H1 (cell line): ENCODE data around the gene ALDH3B1. TPM values are rescaled to one million over a fixed set of nuclear protein-coding genes. Genes with fewer than 3 reads are reported as not detected.

Experiments
- CTCF ChIA-PET: fragments of 300-600 bp; sonication (Branson Sonifier 250); formaldehyde crosslinking; loops from one replicate; lab custom pipeline; 2021; ENCODE audit not compliant: partially characterized antibody; lab: Charles Lee
- POLR2A ChIA-PET: fragments of 300-600 bp; sonication (Branson Sonifier 250); formaldehyde crosslinking; loops from one replicate; lab custom pipeline; 2021; ENCODE audit warnings: inconsistent platforms; ENCODE audit not compliant: partially characterized antibody; lab: Charles Lee
- DNase-seq, 2 experiments: peaks; one replicate each; pipeline versions ENCODE4 v3.0.0 to v3.0.0-alpha.2; 2010 to 2022; ENCODE audit warnings: low spot score in 2 of 2, low read depth in 1 of 2, mixed read lengths in 1 of 2
- FAIRE-seq: peaks from 2 replicates; lab custom pipeline; 2011; peaks lifted over from hg19 to GRCh38; lab: Jason Lieb, UNC
- H2AFZ ChIP-seq: 2 replicates; pipeline ENCODE4 v1.8.1; 2012; ENCODE audit warnings: low read length, inconsistent platforms
- H2AK5ac ChIP-seq: 2 replicates; pipeline ENCODE4 v1.6.1; 2013; ENCODE audit warnings: low read depth, low read length
- H2BK120ac ChIP-seq: replicated peaks from 2 replicates; pipeline ENCODE3; 2013; ENCODE audit warnings: low read depth, low read length, inconsistent platforms
- H2BK12ac ChIP-seq: 2 replicates; pipeline ENCODE4 v1.6.1; 2013; ENCODE audit warnings: low read depth, low read length
- H2BK15ac ChIP-seq: 2 replicates; pipeline ENCODE4 v1.6.1; 2013; ENCODE audit warnings: low read length
- H2BK20ac ChIP-seq: 2 replicates; pipeline ENCODE4 v1.6.1; 2013; ENCODE audit warnings: low read length
- H2BK5ac ChIP-seq: 2 replicates; pipeline ENCODE4 v1.6.1; 2013; ENCODE audit warnings: low read depth, low read length
- H3K14ac ChIP-seq: 2 replicates; pipeline ENCODE4 v1.6.1; 2013; ENCODE audit warnings: inconsistent platforms; ENCODE audit not compliant: insufficient read length
- H3K18ac ChIP-seq: 2 replicates; pipeline ENCODE4 v1.6.1; 2013; ENCODE audit warnings: low read length; ENCODE audit errors: extremely low read depth
- H3K23ac ChIP-seq: 2 replicates; pipeline ENCODE4 v1.6.1; 2013; ENCODE audit warnings: inconsistent platforms; ENCODE audit not compliant: insufficient read length
- H3K23me2 ChIP-seq: 2 replicates; pipeline ENCODE4 v1.6.1; 2013; ENCODE audit warnings: low read depth, low read length
- H3K27ac ChIP-seq: 2 replicates; pipeline ENCODE4 v1.6.1; 2011; ENCODE audit warnings: low read depth, low read length, inconsistent platforms
- H3K27me3 ChIP-seq, 4 experiments: replicated peaks in 1 of 4; 1 replicate in 1 of 4; 2 replicates in 3 of 4; pipeline versions ENCODE4 v1.6.1 to v1.8.1; 2011 to 2013; ENCODE audit warnings: low read length in 3 of 4, mild to moderate bottlenecking in 3 of 4, inconsistent platforms in 2 of 4, mixed read lengths in 2 of 4, moderate library complexity in 1 of 4; ENCODE audit not compliant: control insufficient read depth in 3 of 4, insufficient read depth in 3 of 4; ENCODE audit errors: extremely low read depth in 1 of 4
- H3K36me3 ChIP-seq, 4 experiments: 2 replicates each; pipeline versions ENCODE4 v1.6.1 to v1.8.1; 2011 to 2013; ENCODE audit warnings: mild to moderate bottlenecking in 4 of 4, low read length in 3 of 4, moderate library complexity in 2 of 4, control low read depth in 1 of 4, inconsistent platforms in 1 of 4; ENCODE audit not compliant: insufficient read depth in 4 of 4, control insufficient read depth in 2 of 4
- H3K4ac ChIP-seq: replicated peaks from 2 replicates; pipeline ENCODE3; 2013; ENCODE audit warnings: low read length, low read depth, mixed read lengths, inconsistent platforms; ENCODE audit not compliant: insufficient read length
- H3K4me1 ChIP-seq, 4 experiments: replicated peaks in 1 of 4; 1 replicate in 1 of 4; 2 replicates in 3 of 4; pipeline versions ENCODE4 v1.6.1 to v1.8.1; 2011 to 2013; ENCODE audit warnings: low read length in 3 of 4, inconsistent platforms in 2 of 4, mixed read lengths in 1 of 4; ENCODE audit not compliant: insufficient read depth in 4 of 4, control insufficient read depth in 3 of 4
- H3K4me2 ChIP-seq, 2 experiments: 2 replicates each; pipeline versions ENCODE4 v1.6.1 to v1.8.1; 2011 to 2013; ENCODE audit warnings: low read depth in 2 of 2, low read length in 2 of 2, control low read depth in 1 of 2, inconsistent platforms in 1 of 2, mild to moderate bottlenecking in 1 of 2; ENCODE audit not compliant: insufficient read depth in 1 of 2
- H3K4me3 ChIP-seq, 4 experiments: fragments of 200-600, 300-600 bp in 1 of 4; sonication (generic), shearing (Covaris generic), sonication (Bioruptor Twin) in 1 of 4; 2 replicates each; pipeline versions ENCODE4 v1.5.1 to v1.8.1; 2011 to 2016; ENCODE audit warnings: low read length in 4 of 4, low read depth in 3 of 4, control low read depth in 2 of 4, inconsistent platforms in 2 of 4, mild to moderate bottlenecking in 2 of 4, mixed read lengths in 1 of 4, moderate library complexity in 1 of 4; ENCODE audit not compliant: insufficient read depth in 2 of 4; ENCODE audit errors: extremely low read depth in 1 of 4
- H3K56ac ChIP-seq: replicated peaks from 2 replicates; pipeline ENCODE3; 2013; ENCODE audit warnings: low read depth, mild to moderate bottlenecking, mixed read lengths, low read length, inconsistent platforms; ENCODE audit not compliant: insufficient read length
- H3K79me1 ChIP-seq: 2 replicates; pipeline ENCODE4 v1.6.1; 2013; ENCODE audit warnings: low read depth, low read length, control low read depth
- H3K79me2 ChIP-seq, 2 experiments: 2 replicates each; pipeline versions ENCODE4 v1.6.1 to v1.8.1; 2012 to 2013; ENCODE audit warnings: low read length in 2 of 2, mild to moderate bottlenecking in 2 of 2, inconsistent platforms in 1 of 2; ENCODE audit not compliant: insufficient read depth in 2 of 2, control insufficient read depth in 1 of 2
- H3K9ac ChIP-seq, 4 experiments: replicated peaks in 1 of 4; 1 replicate in 1 of 4; 2 replicates in 3 of 4; pipeline versions ENCODE4 v1.6.1 to v1.8.1; 2011 to 2013; ENCODE audit warnings: low read depth in 3 of 4, low read length in 3 of 4, control low read depth in 2 of 4, mild to moderate bottlenecking in 2 of 4, moderate library complexity in 2 of 4, inconsistent platforms in 1 of 4; ENCODE audit errors: extremely low read depth in 1 of 4
- H3K9me3 ChIP-seq, 2 experiments: 2 replicates each; pipeline versions ENCODE4 v1.6.1 to v1.8.1; 2012 to 2013; ENCODE audit warnings: mild to moderate bottlenecking in 2 of 2, moderate library complexity in 2 of 2, control low read depth in 1 of 2, inconsistent platforms in 1 of 2, low read depth in 1 of 2, low read length in 1 of 2, mixed read lengths in 1 of 2; ENCODE audit not compliant: insufficient read depth in 2 of 2
- H4K20me1 ChIP-seq, 2 experiments: replicated peaks in 1 of 2; 2 replicates each; pipeline versions ENCODE3 to v1.8.1; 2011 to 2013; ENCODE audit warnings: inconsistent platforms in 2 of 2, low read length in 2 of 2, mild to moderate bottlenecking in 1 of 2; ENCODE audit not compliant: insufficient read depth in 2 of 2, control insufficient read depth in 1 of 2
- H4K5ac ChIP-seq: 2 replicates; pipeline ENCODE4 v1.6.1; 2013; ENCODE audit warnings: low read length, low read depth, mixed read lengths, inconsistent platforms; ENCODE audit not compliant: insufficient read length
- H4K8ac ChIP-seq: 2 replicates; pipeline ENCODE4 v1.8.0; 2013; ENCODE audit warnings: mild to moderate bottlenecking, moderate library complexity, low read length, inconsistent platforms; ENCODE audit not compliant: insufficient read depth; ENCODE audit errors: extremely low read depth
- H4K91ac ChIP-seq: replicated peaks from 2 replicates; pipeline ENCODE3; 2013; ENCODE audit warnings: low read length, mixed read lengths, inconsistent platforms; ENCODE audit not compliant: insufficient read length
- ATF2 ChIP-seq: IDR thresholded peaks from 2 replicates; pipeline ENCODE4 v1.6.1; 2012; ENCODE audit warnings: low read length, inconsistent platforms
- CHD2 ChIP-seq: IDR thresholded peaks from 2 replicates; pipeline ENCODE4 v1.6.1; 2012; ENCODE audit warnings: low read length, improper control_type of control experiment
- EGR1 ChIP-seq: IDR thresholded peaks from 2 replicates; pipeline ENCODE4 v1.6.1; 2011; ENCODE audit warnings: low read depth, low read length, borderline replicate concordance
- EP300 ChIP-seq, 2 experiments: IDR thresholded peaks; 1 replicate in 1 of 2; 2 replicates in 1 of 2; pipeline ENCODE4 v1.6.1; 2011 to 2012; ENCODE audit warnings: low read depth in 2 of 2, low read length in 2 of 2, mild to moderate bottlenecking in 2 of 2, borderline replicate concordance in 1 of 2, inconsistent platforms in 1 of 2, moderate library complexity in 1 of 2
- GABPA ChIP-seq: IDR thresholded peaks from 2 replicates; pipeline ENCODE4 v1.6.1; 2011; ENCODE audit warnings: mild to moderate bottlenecking, low read length, moderate library complexity, borderline replicate concordance; ENCODE audit not compliant: insufficient read depth
- KDM1A ChIP-seq: fragments of 200-600, 300-600 bp; sonication (generic); IDR thresholded peaks from 2 replicates; pipeline ENCODE4 v1.7.1; 2016; ENCODE audit warnings: mild to moderate bottlenecking, low read length, borderline replicate concordance
- PHF8 ChIP-seq: fragments of 200-600 bp; sonication (generic); conservative IDR thresholded peaks from 2 replicates; pipeline ENCODE4 v1.7.1; 2012; ENCODE audit warnings: low read depth, mild to moderate bottlenecking, inconsistent platforms, low read length, moderate library complexity
- POLR2A ChIP-seq, 2 experiments: IDR thresholded peaks; 1 replicate in 1 of 2; 2 replicates in 1 of 2; pipeline ENCODE4 v1.6.1; 2011; ENCODE audit warnings: low read depth in 2 of 2, low read length in 2 of 2, mild to moderate bottlenecking in 2 of 2; ENCODE audit errors: control extremely low read depth in 1 of 2
- SIRT6 ChIP-seq: IDR thresholded peaks from one replicate; pipeline ENCODE4 v1.7.1; 2012; ENCODE audit warnings: low read length, inconsistent platforms
- YY1 ChIP-seq: IDR thresholded peaks from 2 replicates; pipeline ENCODE4 v1.6.1; 2011; ENCODE audit warnings: low read depth, mild to moderate bottlenecking, low read length
- WGBS, 2 experiments: shearing (Covaris generic) in 1 of 2; methylation state at CpG; one replicate each; pipeline versions ENCODE4 v1.1.6 to v1.1.7; 2013 to 2015; ENCODE audit warnings: low lambda C conversion rate in 2 of 2, mixed read lengths in 2 of 2, inconsistent platforms in 1 of 2, low coverage in 1 of 2, missing lambda C conversion rate in 1 of 2; ENCODE audit not compliant: insufficient replicate concordance in 2 of 2, insufficient coverage in 1 of 2, insufficient read length in 1 of 2; ENCODE audit errors: extremely low coverage in 1 of 2, missing lambda C conversion rate in 1 of 2; 5-methylcytosine and 5-hydroxymethylcytosine counted together
- polyA plus RNA-seq, 7 experiments: library from polyadenylated mRNA; depleted of rRNA in 3 of 7; stranded (reverse) in 5 of 7; unstranded in 2 of 7; fragments of >200 nt in 5 of 7; fragments of 200-250 nt in 2 of 7; gene quantifications; 1 replicate in 5 of 7; 2 replicates in 1 of 7; 4 replicates in 1 of 7; pipeline versions ENCODE4 v1.2.1 to v1.2.3, GENCODE V29; 2011 to 2013; ENCODE audit warnings: missing spikeins in 2 of 7, mixed read lengths in 2 of 7
- total RNA-seq: library from RNA; stranded (reverse); fragmentation: NEBNext Ultra II Directional; extraction: Animal tissue kit (Norgen Biotek cat#: 25700); gene quantifications from 2 replicates; pipeline ENCODE4 v1.2.1, GENCODE V29; 2021

Gene ALDH3B1
- total and polyA plus RNA-seq, 2 of the 8 experiments (the other 6 are each of a cell fraction or from before 2014, with no cell fraction given): 0.32 to 0.47 TPM

GRCh38 chr11:68003846-68004550, 6.1 kb upstream of the ALDH3B1 start, which contains the start of gene UNC93B1:
TSS of gene UNC93B1 (minus strand) at chr11:68004097. CDS start at chr11:68004043, 54 bp downstream.
- peak within 1 kb of the TSS; percentile 39 to 76 (median 44) for H3K4me3 ChIP-seq
- peak within 1 kb of the TSS in 2 of 4 experiments; percentile 31 to 55; a peak in 3 of 7 replicates for H3K9ac ChIP-seq
- peak within 1 kb of the TSS; percentile 65; the same call in 1 of the 2 replicates for H2AK5ac ChIP-seq
- peak within 1 kb of the TSS; percentile 45; the same call in 1 of the 2 replicates for H2BK12ac ChIP-seq
- H3K4me2 ChIP-seq: peak within 1 kb of the TSS; percentile 39 to 78
- H3K27me3 ChIP-seq: peaks cover 0 to 5% (median under 1%) of the 10 kb centered on the region in 4 experiments; a peak in 2 of 7 replicates
- peak within 1 kb of the TSS; percentile 66 for H4K8ac ChIP-seq
- H3K79me1 ChIP-seq: no peaks in the 10 kb centered on the region
- H3K4ac ChIP-seq: peak within 1 kb of the TSS; percentile 83
- peak within 1 kb of the TSS; percentile 71 for H3K18ac ChIP-seq
- peak within 1 kb of the TSS; percentile 99 for H4K91ac ChIP-seq
- 0 out of 2 replicates have a peak within 1 kb of the TSS, but pooled peaks have one; percentile 1 for H2BK20ac ChIP-seq
- no peak within 1 kb of the TSS for H2BK5ac ChIP-seq
- POLR2A ChIA-PET: interaction anchor here (1.0 kb wide), 1 partner anchor 47 kb away, joined by 3 read pairs; no protein-coding TSS in a partner anchor
- no peak for FAIRE-seq
- H3K4me1 ChIP-seq: peaks cover 0 to 12% (median 4%) of the 10 kb centered on the region in 4 experiments; a peak in 5 of 7 replicates
- H3K23me2 ChIP-seq: peaks cover 12% of the 10 kb centered on the region
- no peak within 1 kb of the TSS for H3K27ac ChIP-seq
- H2BK15ac ChIP-seq: peak within 1 kb of the TSS; percentile 12; the same call in 1 of the 2 replicates
- no peak within 1 kb of the TSS for H3K56ac ChIP-seq
- H2AFZ ChIP-seq: peak within 1 kb of the TSS; percentile 61; the same call in 1 of the 2 replicates
- H3K14ac ChIP-seq: no peak within 1 kb of the TSS
- H3K79me2 ChIP-seq: no peaks in the 10 kb centered on the region
- no peak within 1 kb of the TSS for H3K23ac ChIP-seq
- H3K9me3 ChIP-seq: no peaks in the 10 kb centered on the region
- 17% methylated on average over 23 of the region's 64 CpGs; no CpG with 5 or more reads in 1 of the 2 experiments for WGBS, 2 experiments
- H2BK120ac ChIP-seq: peak within 1 kb of the TSS; percentile 24
- CTCF ChIA-PET: interaction anchor here (0.9 to 3.4 kb wide), 3 partner anchors 10 to 17 kb away, joined by 3 to 19 read pairs (median 4); no protein-coding TSS in a partner anchor
- no peaks in the 10 kb centered on the region for H3K36me3 ChIP-seq
- peak in 1 of 2 experiments; percentile 84 for DNase-seq
- H4K5ac ChIP-seq: no peak within 1 kb of the TSS
- H4K20me1 ChIP-seq: peaks cover 0 to 2% of the 10 kb centered on the region in 2 experiments
- TF ChIP-seq ATF2 (no peak), PHF8 (0 out of 2 replicates have a peak, but pooled peaks have one; percentile 26), GABPA (no peak), SIRT6 (no peak), YY1 (no peak), EP300 (IDR thresholded peaks at IDR 0.05; ENCODE audit: borderline replicate concordance in 1 of 2, low read depth in 2 of 2, low read length in 2 of 2) (no peak), POLR2A (IDR thresholded peaks at IDR 0.05; ENCODE audit: control extremely low read depth in 1 of 2, low read depth in 2 of 2, low read length in 2 of 2) (no peak), EGR1 (no peak), KDM1A (peak; percentile 89; the same call in 1 of the 2 replicates), CHD2 (no peak)
